Activated naive CD4-positive, alpha-beta T cell treated with anti-CD3 and anti-CD28 coated beads, Interleukin-2, amount 50 U/mL, for 24 hours (primary cell): ENCODE results near the gene PDE7B.

Source experiments
- H3K27ac Mint-ChIP-seq: one replicate; pipeline ENCODE4 v1.8.0; 2021; ENCODE audit warnings: mild to moderate bottlenecking, mixed read lengths
- H3K27me3 Mint-ChIP-seq: one replicate; pipeline ENCODE4 v1.8.0; 2021; ENCODE audit warnings: mixed read lengths
- H3K36me3 Mint-ChIP-seq: one replicate; pipeline ENCODE4 v1.8.0; 2021; ENCODE audit warnings: mixed read lengths
- H3K4me1 Mint-ChIP-seq: one replicate; pipeline ENCODE4 v1.8.0; 2021; ENCODE audit warnings: mixed read lengths
- H3K4me3 Mint-ChIP-seq: one replicate; pipeline ENCODE4 v1.8.0; 2021; ENCODE audit warnings: mild to moderate bottlenecking, mixed read lengths
- H3K9me3 Mint-ChIP-seq: one replicate; pipeline ENCODE4 v1.8.0; 2021; ENCODE audit warnings: mixed read lengths

The PDE7B gene

GRCh38 chr6:136244061-136244616, 392.6 kb downstream of the PDE7B start:
- Mint-ChIP-seq H3K9me3 (no peaks in the 10 kb centered on the region), H3K27ac (no peak overlapping the region), H3K27me3 (no peaks in the 10 kb centered on the region), H3K4me3 (no peak overlapping the region), H3K36me3 (peaks cover 3% of the 10 kb centered on the region), H3K4me1 (peaks cover 4% of the 10 kb centered on the region)
